HG03280 (cell line): Measurements from ENCODE around the gene STX2.
"Not testable (repeated sequence)": the region's sequence is repeated elsewhere in the genome, so short reads cannot be mapped to it uniquely, and the experiment has no call there.

ENCODE experiments used
- ATAC-seq: cut with Tn5 transposase; IDR thresholded peaks from one replicate; pipeline ENCODE4 v1.9.1; 2021; ENCODE audit warnings: mild to moderate bottlenecking, moderate library complexity; ENCODE audit not compliant: unreplicated experiment

STX2 gene

DNA sequence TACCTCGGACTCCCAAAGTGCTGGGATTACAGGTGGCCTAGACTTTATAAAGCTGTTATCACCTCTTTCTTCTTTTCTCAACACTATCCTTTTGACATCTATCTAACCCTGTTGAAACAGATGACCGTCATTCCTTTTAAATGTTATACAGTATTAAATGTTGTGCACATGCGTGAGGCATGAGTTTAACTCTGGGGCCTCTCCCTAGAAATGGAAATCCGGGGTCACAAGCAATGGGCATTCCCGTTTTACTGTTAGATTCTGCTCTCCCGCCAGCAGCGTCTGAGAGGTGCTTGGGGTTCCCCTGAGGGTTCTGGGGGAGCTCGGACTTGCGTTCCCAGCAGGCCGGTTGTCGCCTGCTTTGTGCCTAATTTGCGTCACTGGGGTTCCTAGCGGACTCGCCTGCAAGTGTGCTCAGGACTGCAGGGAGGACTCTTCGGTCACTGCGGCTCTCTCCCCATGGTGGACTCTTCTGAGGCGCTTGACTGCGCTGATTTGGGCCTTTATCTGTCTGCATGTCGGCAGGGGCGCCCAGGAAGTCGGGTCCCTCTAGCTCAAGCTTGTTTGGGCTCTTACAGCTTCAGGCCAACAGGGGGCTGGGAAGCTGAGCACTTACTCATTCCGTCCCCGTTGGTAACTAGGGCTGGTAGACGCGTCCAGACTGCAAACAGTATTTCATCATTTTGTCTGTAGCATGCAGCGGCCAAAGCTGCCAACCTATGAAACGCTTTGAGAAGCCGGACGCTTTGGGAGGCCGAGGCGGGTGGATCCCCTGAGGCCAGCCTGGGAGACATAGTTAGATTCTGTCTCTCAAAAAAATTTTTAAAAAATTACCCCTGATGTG, 31.6 kb upstream of the STX2 start:
- peak; percentile 67 for ATAC-seq

GRCh38 chr12:130868412-130868811, 29.4 kb upstream of the STX2 start:
- no peak for ATAC-seq

GRCh38 chr12:130863298-130863697, 24.2 kb upstream of the STX2 start:
- no peak for ATAC-seq

- not testable (repeated sequence) for ATAC-seq
Observed at GRCh38 chr12:130862771-130863170, 23.7 kb upstream of the STX2 start.

DNA sequence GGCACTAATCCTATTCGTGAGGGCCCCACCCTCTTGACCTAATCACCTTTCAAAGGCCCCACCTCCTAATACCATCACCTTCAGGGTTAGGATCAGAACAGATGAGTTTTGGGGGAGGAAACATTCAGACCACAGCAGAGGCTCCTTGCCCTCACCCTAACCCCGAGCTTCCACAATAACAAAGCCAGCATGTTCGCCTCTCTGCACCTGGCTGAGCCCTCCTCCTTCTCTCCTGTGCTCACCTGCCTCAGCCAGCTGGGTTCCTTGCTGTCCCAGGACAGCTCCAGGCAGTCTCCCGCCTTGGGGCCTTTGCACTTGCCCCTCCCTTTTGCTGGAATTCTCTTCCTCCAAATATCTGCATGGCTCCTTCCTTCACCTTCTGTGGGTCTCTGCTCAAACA, 23.1 kb upstream of the STX2 start:
- no peak for ATAC-seq

DNA sequence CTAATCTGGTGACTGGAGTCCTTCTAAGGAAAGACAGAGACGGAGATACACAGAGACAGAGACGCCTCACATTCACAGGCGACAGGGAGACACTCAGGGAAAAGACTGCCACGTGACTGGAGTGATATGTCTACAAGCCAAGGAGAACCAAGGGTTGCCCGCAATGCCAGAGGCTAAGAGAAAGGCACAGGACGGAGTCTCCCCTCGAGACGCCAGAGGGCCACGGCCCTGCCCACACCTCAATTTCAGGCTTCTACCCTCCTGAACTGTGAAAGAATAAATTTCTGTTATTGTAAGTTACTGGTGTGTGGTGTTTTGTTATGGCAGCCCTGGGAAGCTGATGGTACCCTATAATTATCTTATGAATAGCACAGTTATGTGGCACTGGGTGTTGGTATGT, 21.3 kb upstream of the STX2 start:
- ATAC-seq: no peak

GRCh38 chr12:130859161-130859560, 20.1 kb upstream of the STX2 start:
- ATAC-seq: no peak

- no peak for ATAC-seq
Observed at GRCh38 chr12:130858084-130858483, 19.0 kb upstream of the STX2 start.

GRCh38 chr12:130856088-130856487, 17.0 kb upstream of the STX2 start:
- no peak for ATAC-seq

DNA sequence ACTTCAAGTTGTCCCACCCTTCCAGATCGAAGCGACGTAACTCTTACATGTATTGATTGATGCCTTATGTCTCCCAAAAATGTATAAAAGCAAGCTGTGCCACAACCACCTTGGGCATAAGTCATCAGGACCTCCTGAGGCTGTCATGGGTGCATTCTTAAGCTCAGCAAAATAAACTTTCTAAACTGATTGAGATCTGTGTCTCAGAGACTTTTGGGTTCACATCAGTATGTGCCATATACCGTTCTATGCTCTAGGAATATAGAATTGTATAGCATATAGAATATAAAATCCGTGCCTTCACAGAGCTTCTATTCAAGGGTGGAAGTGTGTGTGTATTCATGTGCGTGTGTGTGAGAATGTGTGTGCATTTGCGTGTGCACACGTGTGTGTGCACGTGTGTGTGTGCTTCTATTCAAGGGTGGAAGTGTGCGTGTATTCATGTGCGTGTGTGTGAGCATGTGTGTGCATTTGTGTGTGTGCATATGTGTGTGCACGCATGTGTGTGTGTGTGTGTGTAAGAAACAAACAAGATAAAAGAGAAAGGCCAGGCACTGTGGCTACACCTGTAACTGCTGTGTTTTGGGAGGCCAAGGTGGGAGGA, 11.5 kb upstream of the STX2 start:
- no peak for ATAC-seq

DNA sequence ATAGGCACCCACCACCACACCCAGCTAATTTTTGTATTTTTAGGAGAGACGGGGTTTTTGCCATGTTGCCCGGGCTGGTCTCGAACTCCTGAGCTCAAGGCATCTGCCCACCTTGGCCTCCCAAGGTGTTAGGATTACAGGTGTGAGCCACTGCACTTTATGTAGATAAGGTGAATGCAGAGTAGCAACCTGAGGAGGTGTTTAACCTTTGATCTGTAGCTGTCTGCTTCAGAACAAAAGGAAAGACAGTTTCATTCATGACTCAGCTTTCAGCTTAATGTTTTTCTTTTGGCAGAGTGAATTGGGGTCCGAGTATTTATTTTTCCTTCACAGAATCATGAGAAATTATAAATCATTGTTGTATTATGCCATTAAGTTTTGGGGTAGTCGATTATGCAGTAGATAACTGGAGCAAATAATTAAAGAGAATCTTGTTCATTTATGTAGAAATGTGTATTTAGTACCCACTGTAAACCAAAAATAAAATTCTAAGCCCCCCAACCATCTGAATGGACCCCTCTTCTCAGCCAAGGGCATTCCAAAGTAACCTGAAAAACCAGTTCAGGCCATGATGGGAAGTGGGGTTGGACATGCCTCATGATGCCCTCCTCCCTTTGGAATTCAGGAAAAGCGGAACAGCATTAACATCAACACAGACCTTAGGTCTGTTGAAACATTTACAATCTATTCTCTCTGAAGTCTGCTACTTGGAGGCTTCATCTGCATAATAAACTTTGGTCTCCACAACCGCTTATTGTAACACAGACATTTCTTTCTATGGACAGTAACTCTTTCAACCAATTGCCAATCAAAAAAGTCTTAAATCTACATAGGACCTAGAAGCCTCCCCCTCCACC, 10.7 kb upstream of the STX2 start:
- ATAC-seq: no peak

- not testable (repeated sequence) for ATAC-seq
Observed at GRCh38 chr12:130848785-130849305, 9.8 kb upstream of the STX2 start.

DNA sequence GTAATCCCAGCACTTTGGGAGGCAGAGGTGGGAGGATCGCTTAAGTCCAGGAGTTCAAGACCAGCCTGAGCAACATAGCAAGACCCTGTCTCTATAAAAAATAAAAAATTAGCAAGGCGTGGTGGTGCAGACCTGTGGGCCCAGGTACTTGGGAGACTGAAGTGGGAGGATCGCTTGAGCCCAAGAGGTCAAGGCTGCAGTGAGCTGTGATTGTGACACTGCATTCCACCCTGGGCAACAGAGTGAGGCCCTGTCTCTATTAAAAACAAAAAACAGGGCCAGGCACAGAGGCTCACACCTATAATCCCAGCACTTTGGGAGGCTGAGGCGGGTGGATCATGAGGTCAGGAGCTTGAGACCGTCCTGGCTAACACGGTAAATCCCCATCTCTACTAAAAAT, 9.1 kb upstream of the STX2 start:
- ATAC-seq: not testable (repeated sequence)

DNA sequence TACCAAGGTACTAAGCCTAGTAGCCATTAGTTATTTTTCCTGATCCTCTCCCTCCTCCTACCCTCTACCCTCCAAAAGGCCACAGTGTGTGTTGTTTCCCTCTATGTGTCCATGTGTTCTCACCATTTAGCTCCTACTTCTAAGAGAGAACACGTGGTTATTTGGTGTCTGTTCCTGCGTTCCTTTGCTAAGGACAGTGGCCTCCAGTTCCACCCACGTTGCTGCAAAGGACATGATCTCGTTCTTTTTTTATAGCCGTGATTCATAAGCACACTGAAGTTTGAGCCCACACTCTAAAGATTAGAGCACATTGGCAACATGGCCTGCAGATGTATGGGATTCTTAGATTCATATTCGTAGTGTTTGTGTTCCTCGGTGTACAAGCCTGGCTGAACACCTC, 8.1 kb upstream of the STX2 start:
- no peak for ATAC-seq

DNA sequence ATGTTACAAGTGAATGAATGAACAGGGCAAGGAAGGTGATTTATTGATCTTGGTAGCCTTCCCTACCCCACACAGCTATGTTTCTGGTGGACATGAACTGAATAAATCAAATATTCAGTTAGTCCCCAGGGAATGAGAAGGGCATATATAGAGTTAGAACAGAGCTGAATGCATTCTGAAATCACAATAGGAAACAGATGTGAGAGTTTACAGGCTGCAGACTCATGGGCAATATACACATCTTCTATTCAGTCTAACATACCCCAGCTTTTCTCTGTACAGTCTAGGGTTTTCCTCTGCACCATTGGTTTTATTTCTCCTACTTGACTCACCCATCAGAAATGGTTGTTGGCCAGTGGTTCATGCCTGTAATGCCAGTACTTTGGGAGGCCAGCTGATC, 7.3 kb upstream of the STX2 start:
- no peak for ATAC-seq

- no peak for ATAC-seq
Observed at GRCh38 chr12:130839770-130840404, 837 bp upstream of the STX2 start.

GRCh38 chr12:130838284-130838950, 633 bp downstream of the STX2 start:
- peak; percentile 26 for ATAC-seq

GRCh38 chr12:130835436-130835835, 3.6 kb downstream of the STX2 start:
- ATAC-seq: no peak

GRCh38 chr12:130835011-130835410, 4.0 kb downstream of the STX2 start:
- no peak for ATAC-seq

DNA sequence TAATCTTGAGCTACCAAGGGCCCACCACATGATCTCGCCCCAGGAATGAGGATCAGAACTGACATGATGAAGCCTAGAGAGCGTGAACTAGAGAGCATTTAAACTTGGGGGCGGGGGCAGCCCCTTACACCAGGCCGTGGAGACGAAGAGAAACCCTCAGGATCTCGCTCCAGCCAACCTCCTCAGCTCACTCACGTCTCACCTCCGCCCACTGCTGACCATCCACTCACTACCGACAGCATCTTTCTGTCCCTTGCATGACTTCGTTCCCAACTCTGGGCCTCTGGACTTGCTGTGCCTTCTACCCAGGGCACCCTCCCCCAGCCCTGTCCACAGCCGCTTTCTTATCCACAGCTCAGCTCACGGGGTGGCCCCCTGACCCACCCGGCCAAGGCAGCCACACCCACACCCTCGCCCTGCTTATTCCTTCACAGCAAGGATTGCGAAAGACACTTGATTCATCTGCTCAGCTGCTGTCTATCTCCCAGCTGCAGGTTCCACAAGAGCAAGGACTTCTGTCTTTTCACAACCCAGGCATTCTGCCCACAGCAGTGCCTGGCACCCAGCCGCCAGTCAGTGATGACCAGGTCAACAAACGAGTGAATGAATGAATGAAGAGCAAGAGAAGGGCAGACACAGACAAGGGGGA, 6.4 kb downstream of the STX2 start:
- ATAC-seq: no peak
